ENCODE measurements around the gene TLE7.
A peak's percentile ranks its signal among the peaks of the same experiment; 100 is the strongest.

Gene TLE7

GRCh38 chr16:71467810-71468209, 26.0 kb upstream of the TLE7 start:
- DNase-seq (peak; percentile 20 to 25 (median 20)), ATAC-seq (replicated peaks) (peak; percentile 65)
- Mint-ChIP-seq H3K36me3 (ENCODE audit: insufficient read depth) (peaks cover 4% of the 10 kb centered on the region), H3K27me3 (no peaks in the 10 kb centered on the region), H3K27ac (peak overlapping the region in 1 of 2 donors; percentile 35), H3K4me1 (ENCODE audit: low read depth in 2 of 2) (peaks cover 2 to 3% of the 10 kb centered on the region in 2 donors), H3K4me3 (no peak overlapping the region), H3K9me3 (peaks cover 0 to 2% of the 10 kb centered on the region in 2 donors)

GRCh38 chr16:71464231-71464630, 22.4 kb upstream of the TLE7 start:
- Mint-ChIP-seq H3K4me3 (no peak overlapping the region), H3K4me1 (ENCODE audit: low read depth in 2 of 2) (peaks cover 12 to 21% of the 10 kb centered on the region in 2 donors), H3K27ac (no peak overlapping the region), H3K9me3 (peaks cover 0 to 2% of the 10 kb centered on the region in 2 donors), H3K36me3 (ENCODE audit: insufficient read depth) (peaks cover 9% of the 10 kb centered on the region), H3K27me3 (no peaks in the 10 kb centered on the region)
- DNase-seq: no peak
- ATAC-seq (replicated peaks): no peak

- peak; percentile 68 to 76 (median 69) for DNase-seq
Measured at GRCh38 chr16:71461686-71462648, 20.1 kb upstream of the TLE7 start, which contains the start of gene ZNF23. TSS of gene ZNF23 (minus strand) at chr16:71462247. CDS start at chr16:71456796, 5,451 bp downstream.

GRCh38 chr16:71460941-71461340, 19.1 kb upstream of the TLE7 start:
- peaks cover 14 to 25% of the 10 kb centered on the region in 2 donors for H3K4me1 Mint-ChIP-seq (ENCODE audit: low read depth in 2 of 2)
- DNase-seq (no peak), ATAC-seq (replicated peaks) (no peak)
- H3K27ac Mint-ChIP-seq: peak overlapping the region in 1 of 2 donors; percentile 97
- no peaks in the 10 kb centered on the region for H3K9me3 Mint-ChIP-seq
- peak overlapping the region; percentile 89 to 92 for H3K4me3 Mint-ChIP-seq
- H3K27me3 Mint-ChIP-seq: no peaks in the 10 kb centered on the region
- peaks cover 9% of the 10 kb centered on the region for H3K36me3 Mint-ChIP-seq (ENCODE audit: insufficient read depth)

More at GRCh38 chr16:71461686-71462648, 20.1 kb upstream of the TLE7 start, which contains the start of gene ZNF23:
- H3K36me3 Mint-ChIP-seq (ENCODE audit: insufficient read depth): peaks cover 5% of the 10 kb centered on the region
- H3K4me1 Mint-ChIP-seq (ENCODE audit: low read depth in 2 of 2): peaks cover 14 to 25% of the 10 kb centered on the region in 2 donors
- H3K27me3 Mint-ChIP-seq: no peaks in the 10 kb centered on the region
- ATAC-seq (replicated peaks): peak; percentile 98
- H3K27ac Mint-ChIP-seq: peak within 1 kb of the TSS; percentile 95 to 97
- H3K9me3 Mint-ChIP-seq: no peaks in the 10 kb centered on the region
- peak within 1 kb of the TSS; percentile 89 to 92 for H3K4me3 Mint-ChIP-seq

GRCh38 chr16:71460236-71460635, 18.4 kb upstream of the TLE7 start:
- H3K4me3 Mint-ChIP-seq: no peak overlapping the region
- H3K27ac Mint-ChIP-seq: peak overlapping the region in 1 of 2 donors; percentile 16
- ATAC-seq (replicated peaks): no peak
- no peak for DNase-seq
- no peaks in the 10 kb centered on the region for H3K27me3 Mint-ChIP-seq
- no peaks in the 10 kb centered on the region for H3K9me3 Mint-ChIP-seq
- H3K4me1 Mint-ChIP-seq (ENCODE audit: low read depth in 2 of 2): peaks cover 14 to 25% of the 10 kb centered on the region in 2 donors
- H3K36me3 Mint-ChIP-seq (ENCODE audit: insufficient read depth): peaks cover 9% of the 10 kb centered on the region

- ATAC-seq (replicated peaks): no peak
- H3K27me3 Mint-ChIP-seq: no peaks in the 10 kb centered on the region
- DNase-seq: no peak
- H3K4me1 Mint-ChIP-seq (ENCODE audit: low read depth in 2 of 2): peaks cover 14 to 25% of the 10 kb centered on the region in 2 donors
- no peaks in the 10 kb centered on the region for H3K9me3 Mint-ChIP-seq
- peaks cover 11% of the 10 kb centered on the region for H3K36me3 Mint-ChIP-seq (ENCODE audit: insufficient read depth)
- H3K4me3 Mint-ChIP-seq: no peak overlapping the region
- H3K27ac Mint-ChIP-seq: no peak overlapping the region
Measured at GRCh38 chr16:71459510-71459909, 17.7 kb upstream of the TLE7 start.

GRCh38 chr16:71456801-71457200, 14.9 kb upstream of the TLE7 start:
- H3K36me3 Mint-ChIP-seq (ENCODE audit: insufficient read depth): peaks cover 15% of the 10 kb centered on the region
- H3K9me3 Mint-ChIP-seq: peaks cover 0 to 5% of the 10 kb centered on the region in 2 donors
- peaks cover 3 to 13% of the 10 kb centered on the region in 2 donors for H3K4me1 Mint-ChIP-seq (ENCODE audit: low read depth in 2 of 2)

GRCh38 chr16:71453036-71453435, 11.2 kb upstream of the TLE7 start:
- peaks cover 26% of the 10 kb centered on the region for H3K36me3 Mint-ChIP-seq (ENCODE audit: insufficient read depth)
- DNase-seq (no peak), ATAC-seq (replicated peaks) (no peak)
- no peaks in the 10 kb centered on the region for H3K27me3 Mint-ChIP-seq
- H3K4me3 Mint-ChIP-seq: no peak overlapping the region
- no peak overlapping the region for H3K27ac Mint-ChIP-seq
- H3K4me1 Mint-ChIP-seq (ENCODE audit: low read depth in 2 of 2): peaks cover 0 to 2% of the 10 kb centered on the region in 2 donors
- peaks cover 9 to 15% of the 10 kb centered on the region in 2 donors for H3K9me3 Mint-ChIP-seq

More at GRCh38 chr16:71456801-71457200, 14.9 kb upstream of the TLE7 start:
- DNase-seq: no peak
- Mint-ChIP-seq H3K27me3 (no peaks in the 10 kb centered on the region), H3K4me3 (no peak overlapping the region), H3K27ac (no peak overlapping the region)
- ATAC-seq (replicated peaks): no peak

GRCh38 chr16:71449020-71449419, 7.2 kb upstream of the TLE7 start:
- ATAC-seq (replicated peaks): no peak
- peaks cover 20% of the 10 kb centered on the region for H3K36me3 Mint-ChIP-seq (ENCODE audit: insufficient read depth)
- no peak overlapping the region for H3K4me3 Mint-ChIP-seq
- H3K27ac Mint-ChIP-seq: no peak overlapping the region
- H3K27me3 Mint-ChIP-seq: no peaks in the 10 kb centered on the region
- no peaks in the 10 kb centered on the region for H3K4me1 Mint-ChIP-seq (ENCODE audit: low read depth in 2 of 2)
- no peak for DNase-seq
- peaks cover 13 to 19% of the 10 kb centered on the region in 2 donors for H3K9me3 Mint-ChIP-seq

- Mint-ChIP-seq H3K4me1 (ENCODE audit: low read depth in 2 of 2) (no peaks in the 10 kb centered on the region), H3K27ac (no peak overlapping the region), H3K9me3 (peaks cover 16 to 25% of the 10 kb centered on the region in 2 donors), H3K4me3 (no peak overlapping the region), H3K36me3 (ENCODE audit: insufficient read depth) (peaks cover 20% of the 10 kb centered on the region), H3K27me3 (no peaks in the 10 kb centered on the region)
- ATAC-seq (replicated peaks): no peak
- no peak for DNase-seq
Measured at GRCh38 chr16:71448274-71448866, 6.5 kb upstream of the TLE7 start.

GRCh38 chr16:71443714-71444113, 1.9 kb upstream of the TLE7 start:
- Mint-ChIP-seq H3K4me1 (ENCODE audit: low read depth in 2 of 2) (peaks cover 0 to 1% of the 10 kb centered on the region in 2 donors), H3K9me3 (peaks cover 6 to 9% of the 10 kb centered on the region in 2 donors), H3K36me3 (ENCODE audit: insufficient read depth) (no peaks in the 10 kb centered on the region), H3K27ac (no peak overlapping the region), H3K27me3 (peaks cover 8 to 24% of the 10 kb centered on the region in 2 donors), H3K4me3 (no peak overlapping the region)
- ATAC-seq (replicated peaks) (no peak), DNase-seq (no peak)

- Mint-ChIP-seq H3K27ac (no peak overlapping the region), H3K27me3 (peaks cover 22 to 46% of the 10 kb centered on the region in 2 donors), H3K36me3 (ENCODE audit: insufficient read depth) (no peaks in the 10 kb centered on the region), H3K4me3 (no peak overlapping the region), H3K9me3 (peaks cover 6 to 9% of the 10 kb centered on the region in 2 donors), H3K4me1 (ENCODE audit: low read depth in 2 of 2) (peaks cover 0 to 1% of the 10 kb centered on the region in 2 donors)
- DNase-seq (peak in 1 of 3 experiments; percentile 12), ATAC-seq (replicated peaks) (no peak)
Measured at GRCh38 chr16:71441348-71442050, 355 bp downstream of the TLE7 start.

All from effector memory CD8-positive, alpha-beta T cell (primary cell).